HepG2 (cell line): ENCODE data around the gene PMFBP1.

Source experiments
- CTCF ChIP-seq: sonication (generic); formaldehyde crosslinking; IDR thresholded peaks from 2 replicates; pipeline ENCODE4 v1.5.0; 2020; ENCODE audit warnings: mild to moderate bottlenecking, missing genetic modification reagents, moderate library complexity
- PHF8 ChIP-seq: sonication (generic); formaldehyde crosslinking; IDR thresholded peaks from 2 replicates; pipeline ENCODE4 v1.5.0; 2020; ENCODE audit warnings: missing genetic modification reagents
- RBAK ChIP-seq: sonication (generic); formaldehyde crosslinking; IDR thresholded peaks from 2 replicates; pipeline ENCODE4 v1.5.1; 2020; ENCODE audit warnings: mild to moderate bottlenecking, missing genetic modification reagents

GRCh38 chr16:72131036-72131435, 40.9 kb downstream of the PMFBP1 start:
- no peak for TF ChIP-seq RBAK
- no peak for TF ChIP-seq CTCF (CRISPR knock-in tag)
- no peak for TF ChIP-seq PHF8
